MM.1S (cell line): Measurements from ENCODE around the gene ZNF580.

Source experiments
- DNase-seq: peaks from one replicate; pipeline ENCODE4 v3.0.0-alpha.2; 2015
- H2AFZ ChIP-seq: fragments of 300-600 bp; sonication (generic); 2 replicates; pipeline ENCODE4 v1.6.0; 2016; ENCODE audit warnings: antibody characterized with exemption, low read length
- H3F3A ChIP-seq: fragments of 300-600 bp; sonication (generic); 2 replicates; pipeline ENCODE4 v1.6.1; 2016; ENCODE audit warnings: mild to moderate bottlenecking, antibody characterized with exemption, low read length, moderate library complexity, mixed read lengths; ENCODE audit not compliant: insufficient read depth
- H3K27ac ChIP-seq: fragments of 300-600 bp; sonication (generic); 2 replicates; pipeline ENCODE4 v1.5.1; 2016; ENCODE audit warnings: mild to moderate bottlenecking, low read length
- H3K27me3 ChIP-seq: fragments of 300-600 bp; sonication (generic); replicated peaks from 2 replicates; pipeline ENCODE4 v1.6.0; 2016; ENCODE audit warnings: low read length; ENCODE audit not compliant: insufficient read depth
- H3K36me3 ChIP-seq: fragments of 300-600 bp; sonication (generic); replicated peaks from 2 replicates; pipeline ENCODE4 v1.6.1; 2016; ENCODE audit warnings: mild to moderate bottlenecking, low read length, mixed read lengths; ENCODE audit not compliant: insufficient read depth
- H3K4me1 ChIP-seq: fragments of 300-600 bp; sonication (generic); 2 replicates; pipeline ENCODE4 v1.6.1; 2016; ENCODE audit warnings: low read length, mixed read lengths
- H3K4me2 ChIP-seq: fragments of 300-600 bp; sonication (generic); 2 replicates; pipeline ENCODE4 v1.6.0; 2016; ENCODE audit warnings: low read depth, low read length
- H3K4me3 ChIP-seq: fragments of 300-600 bp; sonication (generic); 2 replicates; pipeline ENCODE4 v1.5.1; 2016; ENCODE audit warnings: low read length, mixed read lengths
- H3K79me2 ChIP-seq: fragments of 300-600 bp; sonication (generic); 2 replicates; pipeline ENCODE4 v1.6.1; 2016; ENCODE audit warnings: mixed run types, low read length, mixed read lengths
- H3K9ac ChIP-seq: fragments of 300-600 bp; sonication (generic); 2 replicates; pipeline ENCODE4 v1.6.1; 2016; ENCODE audit warnings: low read length, mixed read lengths
- H3K9me2 ChIP-seq: fragments of 300-600 bp; sonication (generic); replicated peaks from 2 replicates; pipeline ENCODE4 v1.6.1; 2016; ENCODE audit warnings: mild to moderate bottlenecking, low read length, mixed read lengths; ENCODE audit not compliant: insufficient read depth
- H3K9me3 ChIP-seq: fragments of 300-600 bp; sonication (generic); replicated peaks from 2 replicates; pipeline ENCODE4 v1.6.1; 2016; ENCODE audit warnings: mild to moderate bottlenecking, low read length, mixed read lengths; ENCODE audit not compliant: insufficient read depth
- H4K20me1 ChIP-seq: fragments of 300-600 bp; sonication (generic); 2 replicates; pipeline ENCODE4 v1.6.1; 2016; ENCODE audit warnings: mild to moderate bottlenecking, low read length, moderate library complexity, mixed read lengths; ENCODE audit not compliant: insufficient read depth
- CTCF ChIP-seq: fragments of 300-600 bp; sonication (generic); IDR thresholded peaks from 2 replicates; pipeline ENCODE4 v1.5.1; 2016; ENCODE audit warnings: antibody characterized with exemption, low read length, mixed read lengths
- EZH2 ChIP-seq: fragments of 300-600 bp; sonication (generic); optimal IDR thresholded peaks from 2 replicates; pipeline ENCODE3; 2017; ENCODE audit warnings: low read depth, mild to moderate bottlenecking, antibody characterized with exemption, low read length, mixed read lengths
- EZH2phosphoT487 ChIP-seq: fragments of 300-600 bp; sonication (generic); IDR thresholded peaks from 2 replicates; pipeline ENCODE4 v1.6.1; 2018; ENCODE audit warnings: antibody characterized with exemption, low read length

ZNF580 gene

GRCh38 chr19:55658846-55659459 lies 18.2 kb downstream of the ZNF580 start:
- H3K9me2 ChIP-seq = no peaks in the 10 kb centered on the region
- no peak overlapping the region for H2AFZ ChIP-seq
- H3K36me3 ChIP-seq = peaks cover 9% of the 10 kb centered on the region
- H3K4me3 ChIP-seq = no peak overlapping the region
- DNase-seq = no peak
- H3K27me3 ChIP-seq = no peaks in the 10 kb centered on the region
- H3K4me1 ChIP-seq = peaks cover 20% of the 10 kb centered on the region; the same call in 1 of the 2 replicates
- TF ChIP-seq CTCF (no peak), EZH2 (no peak), EZH2phosphoT487 (no peak)
- H3K4me2 ChIP-seq = no peak overlapping the region
- H3K9me3 ChIP-seq = no peaks in the 10 kb centered on the region
- no peak overlapping the region for H3K9ac ChIP-seq
- H3K79me2 ChIP-seq = peaks cover 91% of the 10 kb centered on the region
- H4K20me1 ChIP-seq = peaks cover 48% of the 10 kb centered on the region
- H3F3A ChIP-seq = peaks cover 4% of the 10 kb centered on the region; the same call in 1 of the 2 replicates
- H3K27ac ChIP-seq = no peak overlapping the region

GRCh38 chr19:55659822-55660221 lies 19.0 kb downstream of the ZNF580 start:
- Histone ChIP-seq H3K4me1 (peaks cover 20% of the 10 kb centered on the region; the same call in 1 of the 2 replicates), H3K4me3 (no peak overlapping the region), H3F3A (peaks cover 4% of the 10 kb centered on the region; the same call in 1 of the 2 replicates), H3K27me3 (no peaks in the 10 kb centered on the region), H3K9me2 (no peaks in the 10 kb centered on the region), H3K79me2 (peaks cover 99% of the 10 kb centered on the region), H3K9ac (no peak overlapping the region), H3K4me2 (no peak overlapping the region), H2AFZ (no peak overlapping the region), H3K27ac (no peak overlapping the region), H3K9me3 (no peaks in the 10 kb centered on the region), H3K36me3 (peaks cover 14% of the 10 kb centered on the region), H4K20me1 (peaks cover 48% of the 10 kb centered on the region)
- DNase-seq = no peak
- TF ChIP-seq EZH2 = no peak
- no peak for TF ChIP-seq EZH2phosphoT487
- TF ChIP-seq CTCF = no peak

GRCh38 chr19:55660404-55660803 lies 19.6 kb downstream of the ZNF580 start:
- Histone ChIP-seq H3K36me3 (peaks cover 14% of the 10 kb centered on the region), H3K4me1 (peaks cover 20% of the 10 kb centered on the region; the same call in 1 of the 2 replicates), H3K9me3 (no peaks in the 10 kb centered on the region), H2AFZ (no peak overlapping the region), H3F3A (0 out of 2 replicates have a peak, but pooled peaks cover 4% of the 10 kb centered on the region), H4K20me1 (peaks cover 48% of the 10 kb centered on the region), H3K4me3 (no peak overlapping the region), H3K27ac (no peak overlapping the region), H3K9ac (no peak overlapping the region), H3K27me3 (no peaks in the 10 kb centered on the region), H3K4me2 (no peak overlapping the region), H3K9me2 (no peaks in the 10 kb centered on the region), H3K79me2 (peaks cover 99% of the 10 kb centered on the region)
- no peak for DNase-seq
- TF ChIP-seq CTCF = no peak
- no peak for TF ChIP-seq EZH2
- no peak for TF ChIP-seq EZH2phosphoT487
